HL-60 (cell line): ENCODE data around the gene PIAS4.

Experiments
- CTCF ChIP-seq: IDR thresholded peaks from one replicate; pipeline ENCODE4 v1.5.1; 2011; ENCODE audit warnings: low read length, control low read depth, inconsistent platforms; ENCODE audit not compliant: insufficient read depth
- GABPA ChIP-seq: IDR thresholded peaks from 2 replicates; pipeline ENCODE4 v1.6.1; 2012; ENCODE audit warnings: low read depth
- POLR2AphosphoS5 ChIP-seq: IDR thresholded peaks from 2 replicates; pipeline ENCODE4 v1.6.1; 2012; ENCODE audit warnings: low read depth
- TF ChIP-seq, protein P1 (sequence below): IDR thresholded peaks from 2 replicates; pipeline ENCODE4 v1.6.1; 2012; ENCODE audit warnings: low read depth; ENCODE audit not compliant: insufficient replicate concordance

DNA sequence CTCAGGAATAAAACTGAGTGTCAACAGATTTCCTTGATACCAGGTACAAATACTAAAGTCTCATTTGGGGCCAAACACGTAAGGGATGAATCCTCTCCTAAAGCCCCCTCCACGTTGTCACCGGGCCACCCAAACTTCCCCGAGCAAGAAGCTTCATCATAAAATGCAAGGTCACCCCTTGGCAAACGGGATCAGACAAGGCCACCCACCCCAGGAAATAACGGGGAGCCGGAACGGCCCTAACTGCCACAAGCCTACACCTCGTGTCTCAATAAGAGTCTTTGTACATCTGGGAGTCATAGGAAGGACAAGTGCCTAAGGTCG is 23.0 kb upstream of the PIAS4 start:
- TF ChIP-seq, protein P1, sequence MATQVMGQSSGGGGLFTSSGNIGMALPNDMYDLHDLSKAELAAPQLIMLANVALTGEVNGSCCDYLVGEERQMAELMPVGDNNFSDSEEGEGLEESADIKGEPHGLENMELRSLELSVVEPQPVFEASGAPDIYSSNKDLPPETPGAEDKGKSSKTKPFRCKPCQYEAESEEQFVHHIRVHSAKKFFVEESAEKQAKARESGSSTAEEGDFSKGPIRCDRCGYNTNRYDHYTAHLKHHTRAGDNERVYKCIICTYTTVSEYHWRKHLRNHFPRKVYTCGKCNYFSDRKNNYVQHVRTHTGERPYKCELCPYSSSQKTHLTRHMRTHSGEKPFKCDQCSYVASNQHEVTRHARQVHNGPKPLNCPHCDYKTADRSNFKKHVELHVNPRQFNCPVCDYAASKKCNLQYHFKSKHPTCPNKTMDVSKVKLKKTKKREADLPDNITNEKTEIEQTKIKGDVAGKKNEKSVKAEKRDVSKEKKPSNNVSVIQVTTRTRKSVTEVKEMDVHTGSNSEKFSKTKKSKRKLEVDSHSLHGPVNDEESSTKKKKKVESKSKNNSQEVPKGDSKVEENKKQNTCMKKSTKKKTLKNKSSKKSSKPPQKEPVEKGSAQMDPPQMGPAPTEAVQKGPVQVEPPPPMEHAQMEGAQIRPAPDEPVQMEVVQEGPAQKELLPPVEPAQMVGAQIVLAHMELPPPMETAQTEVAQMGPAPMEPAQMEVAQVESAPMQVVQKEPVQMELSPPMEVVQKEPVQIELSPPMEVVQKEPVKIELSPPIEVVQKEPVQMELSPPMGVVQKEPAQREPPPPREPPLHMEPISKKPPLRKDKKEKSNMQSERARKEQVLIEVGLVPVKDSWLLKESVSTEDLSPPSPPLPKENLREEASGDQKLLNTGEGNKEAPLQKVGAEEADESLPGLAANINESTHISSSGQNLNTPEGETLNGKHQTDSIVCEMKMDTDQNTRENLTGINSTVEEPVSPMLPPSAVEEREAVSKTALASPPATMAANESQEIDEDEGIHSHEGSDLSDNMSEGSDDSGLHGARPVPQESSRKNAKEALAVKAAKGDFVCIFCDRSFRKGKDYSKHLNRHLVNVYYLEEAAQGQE, result no peak
- no peak for TF ChIP-seq CTCF
- TF ChIP-seq POLR2AphosphoS5, result no peak
- TF ChIP-seq GABPA, result no peak
